Activated CD4-positive, alpha-beta T cell treated with anti-CD3 and anti-CD28 coated beads, Interleukin-2, amount 10 ng/mL, durations not matched to agents 24 days and 14 days (primary cell): ENCODE data around the gene MRPS6. TPM values are rescaled to one million over a fixed set of nuclear protein-coding genes. Genes with fewer than 3 reads are reported as not detected.

Experiments
- DNase-seq: peaks from one replicate; pipeline ENCODE4 v3.0.0; 2022
- H3K27ac Mint-ChIP-seq: one replicate; pipeline ENCODE4 v1.8.0; 2022; ENCODE audit warnings: mild to moderate bottlenecking, mixed read lengths
- H3K27me3 Mint-ChIP-seq: one replicate; pipeline ENCODE4 v1.8.0; 2022; ENCODE audit warnings: mixed read lengths
- H3K36me3 Mint-ChIP-seq: one replicate; pipeline ENCODE4 v1.8.0; 2022; ENCODE audit warnings: low read depth, mild to moderate bottlenecking, mixed read lengths
- H3K4me1 Mint-ChIP-seq: one replicate; pipeline ENCODE4 v1.8.0; 2021; ENCODE audit warnings: mixed read lengths
- H3K4me3 Mint-ChIP-seq: one replicate; pipeline ENCODE4 v1.8.0; 2022; ENCODE audit warnings: mild to moderate bottlenecking, moderate library complexity, mixed read lengths
- H3K9me3 Mint-ChIP-seq: one replicate; pipeline ENCODE4 v1.8.0; 2021; ENCODE audit warnings: mixed read lengths
- intact Hi-C: fragments of 100-400 bp; cut with micrococcal nuclease; formaldehyde crosslinking; loops from one replicate; pipeline ENCODE4 v1.15.1; 2023
- total RNA-seq: library from RNA; stranded (reverse); gene quantifications from 2 replicates; pipeline ENCODE4 v1.2.3, GENCODE V29; 2022

The MRPS6 gene
- total RNA-seq, 1 donor from 2014 or later: 154 TPM

DNA sequence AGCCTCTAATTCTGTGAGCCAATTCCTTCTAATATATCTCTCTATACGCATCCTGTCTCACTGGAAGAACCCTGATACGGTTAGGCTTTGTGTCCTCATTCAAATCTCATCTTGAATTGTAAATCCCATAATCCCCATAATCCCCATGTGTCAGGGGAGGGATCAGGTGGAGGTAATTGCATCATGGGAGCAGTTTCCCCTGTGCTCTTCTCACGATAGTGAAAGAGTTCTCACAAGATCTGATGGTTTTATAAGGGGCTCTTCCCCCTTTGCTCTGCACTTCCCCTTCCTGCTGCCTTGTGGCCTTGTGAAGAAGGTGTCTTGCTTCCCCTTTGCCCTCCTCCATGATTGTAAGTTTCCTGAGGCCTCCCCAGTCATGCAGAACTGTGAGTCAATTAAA, 116.1 kb downstream of the MRPS6 start:
- Mint-ChIP-seq H3K4me1 (peaks cover 35% of the 10 kb centered on the region), H3K27me3 (no peaks in the 10 kb centered on the region), H3K9me3 (peaks cover 26% of the 10 kb centered on the region), H3K36me3 (peaks cover 15% of the 10 kb centered on the region), H3K4me3 (no peak overlapping the region), H3K27ac (peak overlapping the region; percentile 88)
- intact Hi-C loops: no loop called here
- DNase-seq: peak; percentile 46

DNA sequence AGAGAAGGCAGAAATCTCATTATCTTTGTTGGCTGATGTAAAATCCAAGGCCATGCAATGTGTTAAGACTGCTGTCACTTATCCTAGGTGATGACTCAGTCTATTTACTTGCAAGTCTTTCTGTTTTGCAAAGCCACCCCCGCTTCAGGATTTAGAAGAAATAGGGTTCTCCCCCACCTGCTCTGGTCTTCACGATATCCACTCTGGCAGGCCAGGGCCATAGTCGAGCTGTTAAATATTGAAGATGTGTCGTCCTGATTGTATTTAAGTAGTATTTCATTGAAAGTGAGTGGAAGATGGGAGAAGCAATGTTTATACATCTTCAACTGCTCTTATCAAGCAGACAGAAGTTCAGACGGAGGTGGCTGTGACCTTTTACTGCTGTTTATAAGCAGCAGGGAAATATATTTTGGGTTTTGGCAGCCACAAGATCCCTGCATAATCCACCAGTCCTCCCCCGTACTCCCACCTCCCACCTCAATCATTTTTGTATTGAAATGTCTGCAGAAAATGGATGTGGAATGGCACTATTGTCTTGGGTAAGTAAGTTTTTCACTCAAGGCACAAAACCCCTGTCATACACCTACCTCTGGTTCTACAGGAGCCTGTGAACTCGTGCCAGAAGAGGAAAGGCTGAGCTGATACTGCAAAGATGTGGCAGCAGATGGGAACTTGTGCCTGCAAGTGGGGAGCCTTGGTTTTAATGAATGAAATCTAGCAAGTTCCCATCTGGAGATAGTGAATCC, 117.4 kb downstream of the MRPS6 start:
- peaks cover 25% of the 10 kb centered on the region for H3K9me3 Mint-ChIP-seq
- H3K27me3 Mint-ChIP-seq: no peaks in the 10 kb centered on the region
- peak overlapping the region; percentile 88 for H3K27ac Mint-ChIP-seq
- peak overlapping the region; percentile 46 for H3K4me3 Mint-ChIP-seq
- peaks cover 14% of the 10 kb centered on the region for H3K36me3 Mint-ChIP-seq
- intact Hi-C loops: loop anchor here (1.0 to 5.0 kb wide), 5 partner anchors 36 to 268 kb away; no protein-coding TSS in a partner anchor
- H3K4me1 Mint-ChIP-seq: peaks cover 35% of the 10 kb centered on the region
- peak; percentile 58 for DNase-seq

DNA sequence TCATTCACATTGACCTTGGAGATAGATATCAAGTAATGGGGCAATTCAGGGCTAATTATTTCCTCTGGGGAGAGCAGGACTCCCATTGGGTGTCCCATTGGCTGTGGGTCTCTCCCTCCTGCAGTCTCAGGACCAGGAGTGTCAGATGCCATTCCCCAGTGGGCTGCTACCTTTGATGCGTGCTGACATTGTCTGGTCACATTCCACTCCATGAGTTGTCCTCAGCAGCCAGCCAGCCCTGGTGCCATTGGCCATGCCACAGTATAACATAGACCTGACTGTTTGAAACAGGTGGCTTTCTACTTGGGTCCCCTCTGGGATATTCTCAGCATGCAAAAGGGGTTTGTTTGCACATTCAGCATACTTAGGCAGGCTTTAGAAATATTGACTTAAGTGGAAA, 118.5 kb downstream of the MRPS6 start:
- Mint-ChIP-seq H3K9me3 (peaks cover 25% of the 10 kb centered on the region), H3K4me1 (peaks cover 39% of the 10 kb centered on the region), H3K27me3 (no peaks in the 10 kb centered on the region), H3K27ac (peak overlapping the region; percentile 88), H3K4me3 (no peak overlapping the region), H3K36me3 (peaks cover 14% of the 10 kb centered on the region)
- intact Hi-C loops: loop anchor here (1.0 to 5.0 kb wide), 6 partner anchors 9 to 270 kb away; no protein-coding TSS in a partner anchor
- peak; percentile 53 for DNase-seq

Other genes with a start within 250 kb of the MRPS6 start
- gene ATP5PO, start 157.8 kb upstream of the MRPS6 start, total RNA-seq: 172 and 194 TPM in 2 replicates
- gene SLC5A3, start within 50 bp of the MRPS6 start, total RNA-seq: 52.8 and 55.4 TPM in 2 replicates